Thyroid gland (tissue), 4 donors: ENCODE data around the gene BRINP1.

Source experiments
- POLR2A ChIP-seq, 2 donors: fragments of 450-650 bp; IDR thresholded peaks; one replicate each; pipeline ENCODE4 v1.6.1; 2017; ENCODE audit warnings: antibody characterized with exemption in 2 of 2, mild to moderate bottlenecking in 2 of 2, moderate library complexity in 1 of 2
- TF ChIP-seq, protein P1 (sequence below), 6 experiments: fragments of 200-600 bp in 3 of 6; fragments of 450-650 bp in 3 of 6; sonication (generic) in 3 of 6; IDR thresholded peaks; one replicate each; pipeline ENCODE4 v1.5.1; 2016 to 2019; ENCODE audit warnings: antibody characterized with exemption in 6 of 6, mild to moderate bottlenecking in 2 of 6, inconsistent platforms in 1 of 6, moderate library complexity in 1 of 6

DNA sequence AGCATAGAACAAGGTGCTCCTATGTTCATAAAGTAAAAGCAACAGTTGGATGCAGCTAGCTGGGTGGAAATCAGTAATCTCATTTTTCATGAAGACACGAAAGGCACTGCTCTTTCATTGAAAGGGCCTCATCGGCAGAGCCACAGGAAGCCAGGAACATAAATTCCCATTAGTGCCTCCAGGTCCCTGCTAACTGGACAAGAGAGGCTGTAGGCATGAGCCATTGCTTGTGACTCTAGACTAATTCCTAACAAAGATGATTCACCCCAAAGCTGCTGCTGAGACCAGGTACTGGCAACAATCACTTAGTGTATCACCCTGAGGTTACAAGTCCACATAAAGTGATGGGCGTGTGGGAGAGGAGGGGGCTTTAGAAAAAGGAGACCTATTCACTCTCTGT, 141.8 kb downstream of the BRINP1 start:
- TF ChIP-seq, protein P1, sequence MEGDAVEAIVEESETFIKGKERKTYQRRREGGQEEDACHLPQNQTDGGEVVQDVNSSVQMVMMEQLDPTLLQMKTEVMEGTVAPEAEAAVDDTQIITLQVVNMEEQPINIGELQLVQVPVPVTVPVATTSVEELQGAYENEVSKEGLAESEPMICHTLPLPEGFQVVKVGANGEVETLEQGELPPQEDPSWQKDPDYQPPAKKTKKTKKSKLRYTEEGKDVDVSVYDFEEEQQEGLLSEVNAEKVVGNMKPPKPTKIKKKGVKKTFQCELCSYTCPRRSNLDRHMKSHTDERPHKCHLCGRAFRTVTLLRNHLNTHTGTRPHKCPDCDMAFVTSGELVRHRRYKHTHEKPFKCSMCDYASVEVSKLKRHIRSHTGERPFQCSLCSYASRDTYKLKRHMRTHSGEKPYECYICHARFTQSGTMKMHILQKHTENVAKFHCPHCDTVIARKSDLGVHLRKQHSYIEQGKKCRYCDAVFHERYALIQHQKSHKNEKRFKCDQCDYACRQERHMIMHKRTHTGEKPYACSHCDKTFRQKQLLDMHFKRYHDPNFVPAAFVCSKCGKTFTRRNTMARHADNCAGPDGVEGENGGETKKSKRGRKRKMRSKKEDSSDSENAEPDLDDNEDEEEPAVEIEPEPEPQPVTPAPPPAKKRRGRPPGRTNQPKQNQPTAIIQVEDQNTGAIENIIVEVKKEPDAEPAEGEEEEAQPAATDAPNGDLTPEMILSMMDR (IDR thresholded peaks at IDR 0.05): no peak
- no peak for TF ChIP-seq POLR2A (IDR thresholded peaks at IDR 0.05)
